SK-N-MC (cell line): Measurements from ENCODE around the gene LRRN1.

Source experiments
- EZH2 ChIP-seq: fragments of 200-600 bp; sonication (generic); IDR thresholded peaks from one replicate; pipeline ENCODE4 v1.6.1; 2017; ENCODE audit warnings: antibody characterized with exemption
- POLR2AphosphoS5 ChIP-seq: IDR thresholded peaks from 2 replicates; pipeline ENCODE4 v1.6.1; 2012; ENCODE audit warnings: mild to moderate bottlenecking, low read depth, low read length, borderline replicate concordance

GRCh38 chr3:3848923-3849275, 49.7 kb downstream of the LRRN1 start:
- TF ChIP-seq POLR2AphosphoS5 (no peak), EZH2 (no peak)
